H1 (cell line): ENCODE data around the gene KLHDC7A. TPM values are rescaled to one million over a fixed set of nuclear protein-coding genes. Genes with fewer than 3 reads are reported as not detected.

Source experiments
- CTCF ChIA-PET: fragments of 300-600 bp; sonication (Branson Sonifier 250); formaldehyde crosslinking; loops from one replicate; lab custom pipeline; 2021; ENCODE audit not compliant: partially characterized antibody; lab: Charles Lee
- POLR2A ChIA-PET: fragments of 300-600 bp; sonication (Branson Sonifier 250); formaldehyde crosslinking; loops from one replicate; lab custom pipeline; 2021; ENCODE audit warnings: inconsistent platforms; ENCODE audit not compliant: partially characterized antibody; lab: Charles Lee
- DNase-seq, 2 experiments: peaks; one replicate each; pipeline versions ENCODE4 v3.0.0 to v3.0.0-alpha.2; 2010 to 2022; ENCODE audit warnings: low spot score in 2 of 2, low read depth in 1 of 2, mixed read lengths in 1 of 2
- FAIRE-seq: peaks from 2 replicates; lab custom pipeline; 2011; peaks lifted over from hg19 to GRCh38; lab: Jason Lieb, UNC
- H2AFZ ChIP-seq: 2 replicates; pipeline ENCODE4 v1.8.1; 2012; ENCODE audit warnings: low read length, inconsistent platforms
- H2AK5ac ChIP-seq: 2 replicates; pipeline ENCODE4 v1.6.1; 2013; ENCODE audit warnings: low read depth, low read length
- H2BK120ac ChIP-seq: replicated peaks from 2 replicates; pipeline ENCODE3; 2013; ENCODE audit warnings: low read depth, low read length, inconsistent platforms
- H2BK12ac ChIP-seq: 2 replicates; pipeline ENCODE4 v1.6.1; 2013; ENCODE audit warnings: low read depth, low read length
- H2BK15ac ChIP-seq: 2 replicates; pipeline ENCODE4 v1.6.1; 2013; ENCODE audit warnings: low read length
- H2BK20ac ChIP-seq: 2 replicates; pipeline ENCODE4 v1.6.1; 2013; ENCODE audit warnings: low read length
- H2BK5ac ChIP-seq: 2 replicates; pipeline ENCODE4 v1.6.1; 2013; ENCODE audit warnings: low read depth, low read length
- H3K14ac ChIP-seq: 2 replicates; pipeline ENCODE4 v1.6.1; 2013; ENCODE audit warnings: inconsistent platforms; ENCODE audit not compliant: insufficient read length
- H3K18ac ChIP-seq: 2 replicates; pipeline ENCODE4 v1.6.1; 2013; ENCODE audit warnings: low read length; ENCODE audit errors: extremely low read depth
- H3K23ac ChIP-seq: 2 replicates; pipeline ENCODE4 v1.6.1; 2013; ENCODE audit warnings: inconsistent platforms; ENCODE audit not compliant: insufficient read length
- H3K23me2 ChIP-seq: 2 replicates; pipeline ENCODE4 v1.6.1; 2013; ENCODE audit warnings: low read depth, low read length
- H3K27ac ChIP-seq: 2 replicates; pipeline ENCODE4 v1.6.1; 2011; ENCODE audit warnings: low read depth, low read length, inconsistent platforms
- H3K27me3 ChIP-seq, 4 experiments: replicated peaks in 1 of 4; 1 replicate in 1 of 4; 2 replicates in 3 of 4; pipeline versions ENCODE4 v1.6.1 to v1.8.1; 2011 to 2013; ENCODE audit warnings: low read length in 3 of 4, mild to moderate bottlenecking in 3 of 4, inconsistent platforms in 2 of 4, mixed read lengths in 2 of 4, moderate library complexity in 1 of 4; ENCODE audit not compliant: control insufficient read depth in 3 of 4, insufficient read depth in 3 of 4; ENCODE audit errors: extremely low read depth in 1 of 4
- H3K36me3 ChIP-seq, 4 experiments: 2 replicates each; pipeline versions ENCODE4 v1.6.1 to v1.8.1; 2011 to 2013; ENCODE audit warnings: mild to moderate bottlenecking in 4 of 4, low read length in 3 of 4, moderate library complexity in 2 of 4, control low read depth in 1 of 4, inconsistent platforms in 1 of 4; ENCODE audit not compliant: insufficient read depth in 4 of 4, control insufficient read depth in 2 of 4
- H3K4ac ChIP-seq: replicated peaks from 2 replicates; pipeline ENCODE3; 2013; ENCODE audit warnings: low read length, low read depth, mixed read lengths, inconsistent platforms; ENCODE audit not compliant: insufficient read length
- H3K4me1 ChIP-seq, 4 experiments: replicated peaks in 1 of 4; 1 replicate in 1 of 4; 2 replicates in 3 of 4; pipeline versions ENCODE4 v1.6.1 to v1.8.1; 2011 to 2013; ENCODE audit warnings: low read length in 3 of 4, inconsistent platforms in 2 of 4, mixed read lengths in 1 of 4; ENCODE audit not compliant: insufficient read depth in 4 of 4, control insufficient read depth in 3 of 4
- H3K4me2 ChIP-seq, 2 experiments: 2 replicates each; pipeline versions ENCODE4 v1.6.1 to v1.8.1; 2011 to 2013; ENCODE audit warnings: low read depth in 2 of 2, low read length in 2 of 2, control low read depth in 1 of 2, inconsistent platforms in 1 of 2, mild to moderate bottlenecking in 1 of 2; ENCODE audit not compliant: insufficient read depth in 1 of 2
- H3K4me3 ChIP-seq, 4 experiments: fragments of 200-600, 300-600 bp in 1 of 4; sonication (generic), shearing (Covaris generic), sonication (Bioruptor Twin) in 1 of 4; 2 replicates each; pipeline versions ENCODE4 v1.5.1 to v1.8.1; 2011 to 2016; ENCODE audit warnings: low read length in 4 of 4, low read depth in 3 of 4, control low read depth in 2 of 4, inconsistent platforms in 2 of 4, mild to moderate bottlenecking in 2 of 4, mixed read lengths in 1 of 4, moderate library complexity in 1 of 4; ENCODE audit not compliant: insufficient read depth in 2 of 4; ENCODE audit errors: extremely low read depth in 1 of 4
- H3K56ac ChIP-seq: replicated peaks from 2 replicates; pipeline ENCODE3; 2013; ENCODE audit warnings: low read depth, mild to moderate bottlenecking, mixed read lengths, low read length, inconsistent platforms; ENCODE audit not compliant: insufficient read length
- H3K79me1 ChIP-seq: 2 replicates; pipeline ENCODE4 v1.6.1; 2013; ENCODE audit warnings: low read depth, low read length, control low read depth
- H3K79me2 ChIP-seq, 2 experiments: 2 replicates each; pipeline versions ENCODE4 v1.6.1 to v1.8.1; 2012 to 2013; ENCODE audit warnings: low read length in 2 of 2, mild to moderate bottlenecking in 2 of 2, inconsistent platforms in 1 of 2; ENCODE audit not compliant: insufficient read depth in 2 of 2, control insufficient read depth in 1 of 2
- H3K9ac ChIP-seq, 4 experiments: replicated peaks in 1 of 4; 1 replicate in 1 of 4; 2 replicates in 3 of 4; pipeline versions ENCODE4 v1.6.1 to v1.8.1; 2011 to 2013; ENCODE audit warnings: low read depth in 3 of 4, low read length in 3 of 4, control low read depth in 2 of 4, mild to moderate bottlenecking in 2 of 4, moderate library complexity in 2 of 4, inconsistent platforms in 1 of 4; ENCODE audit errors: extremely low read depth in 1 of 4
- H3K9me3 ChIP-seq, 2 experiments: 2 replicates each; pipeline versions ENCODE4 v1.6.1 to v1.8.1; 2012 to 2013; ENCODE audit warnings: mild to moderate bottlenecking in 2 of 2, moderate library complexity in 2 of 2, control low read depth in 1 of 2, inconsistent platforms in 1 of 2, low read depth in 1 of 2, low read length in 1 of 2, mixed read lengths in 1 of 2; ENCODE audit not compliant: insufficient read depth in 2 of 2
- H4K20me1 ChIP-seq, 2 experiments: replicated peaks in 1 of 2; 2 replicates each; pipeline versions ENCODE3 to v1.8.1; 2011 to 2013; ENCODE audit warnings: inconsistent platforms in 2 of 2, low read length in 2 of 2, mild to moderate bottlenecking in 1 of 2; ENCODE audit not compliant: insufficient read depth in 2 of 2, control insufficient read depth in 1 of 2
- H4K5ac ChIP-seq: 2 replicates; pipeline ENCODE4 v1.6.1; 2013; ENCODE audit warnings: low read length, low read depth, mixed read lengths, inconsistent platforms; ENCODE audit not compliant: insufficient read length
- H4K8ac ChIP-seq: 2 replicates; pipeline ENCODE4 v1.8.0; 2013; ENCODE audit warnings: mild to moderate bottlenecking, moderate library complexity, low read length, inconsistent platforms; ENCODE audit not compliant: insufficient read depth; ENCODE audit errors: extremely low read depth
- H4K91ac ChIP-seq: replicated peaks from 2 replicates; pipeline ENCODE3; 2013; ENCODE audit warnings: low read length, mixed read lengths, inconsistent platforms; ENCODE audit not compliant: insufficient read length
- EGR1 ChIP-seq: IDR thresholded peaks from 2 replicates; pipeline ENCODE4 v1.6.1; 2011; ENCODE audit warnings: low read depth, low read length, borderline replicate concordance
- GTF2F1 ChIP-seq: IDR thresholded peaks from 2 replicates; pipeline ENCODE4 v1.6.1; 2012; ENCODE audit warnings: low read depth, low read length, improper control_type of control experiment, borderline replicate concordance
- POLR2A ChIP-seq, 2 experiments: IDR thresholded peaks; 1 replicate in 1 of 2; 2 replicates in 1 of 2; pipeline ENCODE4 v1.6.1; 2011; ENCODE audit warnings: low read depth in 2 of 2, low read length in 2 of 2, mild to moderate bottlenecking in 2 of 2; ENCODE audit errors: control extremely low read depth in 1 of 2
- RAD21 ChIP-seq, 2 experiments: IDR thresholded peaks in 1 of 2; conservative IDR thresholded peaks in 1 of 2; 2 replicates each; pipeline ENCODE4 v1.6.1; 2011; ENCODE audit warnings: low read depth in 2 of 2, low read length in 2 of 2, improper control_type of control experiment in 1 of 2, inconsistent platforms in 1 of 2, mild to moderate bottlenecking in 1 of 2, moderate library complexity in 1 of 2
- TBP ChIP-seq: IDR thresholded peaks from 2 replicates; pipeline ENCODE4 v1.6.1; 2011; ENCODE audit warnings: low read depth, low read length, improper control_type of control experiment
- YY1 ChIP-seq: IDR thresholded peaks from 2 replicates; pipeline ENCODE4 v1.6.1; 2011; ENCODE audit warnings: low read depth, mild to moderate bottlenecking, low read length
- WGBS, 2 experiments: shearing (Covaris generic) in 1 of 2; methylation state at CpG; one replicate each; pipeline versions ENCODE4 v1.1.6 to v1.1.7; 2013 to 2015; ENCODE audit warnings: low lambda C conversion rate in 2 of 2, mixed read lengths in 2 of 2, inconsistent platforms in 1 of 2, low coverage in 1 of 2, missing lambda C conversion rate in 1 of 2; ENCODE audit not compliant: insufficient replicate concordance in 2 of 2, insufficient coverage in 1 of 2, insufficient read length in 1 of 2; ENCODE audit errors: extremely low coverage in 1 of 2, missing lambda C conversion rate in 1 of 2; 5-methylcytosine and 5-hydroxymethylcytosine counted together
- polyA plus RNA-seq, 7 experiments: library from polyadenylated mRNA; depleted of rRNA in 3 of 7; stranded (reverse) in 5 of 7; unstranded in 2 of 7; fragments of >200 nt in 5 of 7; fragments of 200-250 nt in 2 of 7; gene quantifications; 1 replicate in 5 of 7; 2 replicates in 1 of 7; 4 replicates in 1 of 7; pipeline versions ENCODE4 v1.2.1 to v1.2.3, GENCODE V29; 2011 to 2013; ENCODE audit warnings: missing spikeins in 2 of 7, mixed read lengths in 2 of 7
- total RNA-seq: library from RNA; stranded (reverse); fragmentation: NEBNext Ultra II Directional; extraction: Animal tissue kit (Norgen Biotek cat#: 25700); gene quantifications from 2 replicates; pipeline ENCODE4 v1.2.1, GENCODE V29; 2021
- TF ChIP-seq, protein P1 (sequence below), 3 experiments: IDR thresholded peaks; 1 replicate in 2 of 3; 2 replicates in 1 of 3; pipeline versions ENCODE4 v1.5.1 to v1.6.1; 2011; ENCODE audit warnings: low read length in 3 of 3, mild to moderate bottlenecking in 3 of 3, inconsistent platforms in 2 of 3, low read depth in 1 of 3, moderate library complexity in 1 of 3; ENCODE audit not compliant: insufficient read depth in 1 of 3; ENCODE audit errors: control extremely low read depth in 1 of 3

Gene KLHDC7A
- total and polyA plus RNA-seq, 2 of the 8 experiments (the other 6 are each of a cell fraction or from before 2014, with no cell fraction given): 3.9 to 18.9 TPM

DNA sequence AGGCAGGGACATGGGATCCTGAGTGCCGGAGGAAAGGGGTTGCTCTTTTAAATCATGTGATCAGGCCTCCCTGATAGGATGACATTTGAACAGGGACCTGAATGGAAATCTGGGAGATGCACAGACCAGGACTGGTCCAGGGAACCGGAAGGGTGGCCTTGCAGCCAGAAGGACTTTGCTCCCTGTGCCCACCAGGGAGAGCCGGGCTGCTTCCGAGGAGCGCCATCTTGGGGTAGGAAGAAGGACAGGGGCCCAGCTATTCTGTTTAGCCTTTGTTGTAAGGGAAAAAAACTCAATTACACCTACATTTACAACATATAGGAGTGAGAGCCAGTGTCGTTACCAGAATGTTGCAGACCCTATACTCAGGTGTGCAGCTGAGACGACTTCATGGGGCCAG lies 5.5 kb downstream of the KLHDC7A start:
- H3K27me3 ChIP-seq: no peaks in the 10 kb centered on the region
- H4K8ac ChIP-seq: no peak overlapping the region
- H4K5ac ChIP-seq: no peak overlapping the region
- H3K79me1 ChIP-seq: 0 out of 2 replicates have a peak, but pooled peaks cover 6% of the 10 kb centered on the region
- H3K23me2 ChIP-seq: no peaks in the 10 kb centered on the region
- H4K20me1 ChIP-seq: no peaks in the 10 kb centered on the region
- H3K4me3 ChIP-seq: no peak overlapping the region
- H3K4me1 ChIP-seq: peaks cover 0 to 18% (median 8%) of the 10 kb centered on the region in 4 experiments; a peak in 6 of 7 replicates
- H4K91ac ChIP-seq: no peak overlapping the region
- H2BK120ac ChIP-seq: no peak overlapping the region
- H3K4me2 ChIP-seq: no peak overlapping the region
- 62% methylated on average over 7 of the region's 7 CpGs; no CpG with 5 or more reads in 1 of the 2 experiments for WGBS, 2 experiments
- H2BK5ac ChIP-seq: no peak overlapping the region; the same call in 1 of the 2 replicates
- peak overlapping the region; percentile 15; the same call in 1 of the 2 replicates for H3K18ac ChIP-seq
- no peak overlapping the region for H3K9ac ChIP-seq
- H2BK20ac ChIP-seq: no peak overlapping the region
- H3K4ac ChIP-seq: no peak overlapping the region
- no peak overlapping the region for H3K14ac ChIP-seq
- FAIRE-seq: peak; percentile 73
- 0 out of 2 replicates have a peak overlapping the region, but pooled peaks have one; percentile 25 for H2BK15ac ChIP-seq
- H2AFZ ChIP-seq: no peak overlapping the region
- ChIA-PET CTCF (interaction anchor here (0.6 to 4.0 kb wide), 30 partner anchors 11 to 794 kb away, joined by 3 to 26 read pairs (median 4); no protein-coding TSS in a partner anchor), POLR2A (interaction anchor here (0.6 to 2.2 kb wide), 6 partner anchors 54 to 110 kb away, joined by 3 to 7 read pairs (median 4); no protein-coding TSS in a partner anchor)
- peaks cover 3 to 34% of the 10 kb centered on the region in 2 experiments; a peak in 3 of 4 replicates for H3K9me3 ChIP-seq
- peaks cover 0 to 4% of the 10 kb centered on the region in 2 experiments; a peak in 1 of 4 replicates for H3K79me2 ChIP-seq
- no peak overlapping the region for H3K27ac ChIP-seq
- H2BK12ac ChIP-seq: no peak overlapping the region
- H3K36me3 ChIP-seq: peaks cover 5 to 29% (median 10%) of the 10 kb centered on the region in 4 experiments; a peak in 4 of 8 replicates
- H3K23ac ChIP-seq: no peak overlapping the region
- peak; percentile 19 to 74 for DNase-seq
- no peak overlapping the region for H3K56ac ChIP-seq
- TF ChIP-seq RAD21 (IDR thresholded peaks at IDR 0.05 in 1 of 2, conservative IDR thresholded peaks at IDR 0.05 in 1 of 2; ENCODE audit: low read depth in 2 of 2, low read length in 2 of 2) (peak; percentile 68 to 83), TBP (no peak), YY1 (peak; percentile 24; the same call in 1 of the 2 replicates), GTF2F1 (0 out of 2 replicates have a peak, but pooled peaks have one; percentile 52), POLR2A (IDR thresholded peaks at IDR 0.05; ENCODE audit: control extremely low read depth in 1 of 2, low read depth in 2 of 2, low read length in 2 of 2) (peak in 1 of 2 experiments; percentile 26; a peak in 1 of 3 replicates), EGR1 (no peak)
- TF ChIP-seq, protein P1, sequence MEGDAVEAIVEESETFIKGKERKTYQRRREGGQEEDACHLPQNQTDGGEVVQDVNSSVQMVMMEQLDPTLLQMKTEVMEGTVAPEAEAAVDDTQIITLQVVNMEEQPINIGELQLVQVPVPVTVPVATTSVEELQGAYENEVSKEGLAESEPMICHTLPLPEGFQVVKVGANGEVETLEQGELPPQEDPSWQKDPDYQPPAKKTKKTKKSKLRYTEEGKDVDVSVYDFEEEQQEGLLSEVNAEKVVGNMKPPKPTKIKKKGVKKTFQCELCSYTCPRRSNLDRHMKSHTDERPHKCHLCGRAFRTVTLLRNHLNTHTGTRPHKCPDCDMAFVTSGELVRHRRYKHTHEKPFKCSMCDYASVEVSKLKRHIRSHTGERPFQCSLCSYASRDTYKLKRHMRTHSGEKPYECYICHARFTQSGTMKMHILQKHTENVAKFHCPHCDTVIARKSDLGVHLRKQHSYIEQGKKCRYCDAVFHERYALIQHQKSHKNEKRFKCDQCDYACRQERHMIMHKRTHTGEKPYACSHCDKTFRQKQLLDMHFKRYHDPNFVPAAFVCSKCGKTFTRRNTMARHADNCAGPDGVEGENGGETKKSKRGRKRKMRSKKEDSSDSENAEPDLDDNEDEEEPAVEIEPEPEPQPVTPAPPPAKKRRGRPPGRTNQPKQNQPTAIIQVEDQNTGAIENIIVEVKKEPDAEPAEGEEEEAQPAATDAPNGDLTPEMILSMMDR (IDR thresholded peaks at IDR 0.05; ENCODE audit: control extremely low read depth in 1 of 3, insufficient read depth in 1 of 3, low read depth in 1 of 3, low read length in 3 of 3): peak; percentile 74 to 97 (median 79)
- no peak overlapping the region for H2AK5ac ChIP-seq
